GM19397 (cell line): Measurements from ENCODE around the gene ZNF670.

Source experiments
- ATAC-seq: cut with Tn5 transposase; IDR thresholded peaks from one replicate; pipeline ENCODE4 v1.9.1; 2021; ENCODE audit warnings: mild to moderate bottlenecking, moderate library complexity; ENCODE audit not compliant: unreplicated experiment

The ZNF670 gene

GRCh38 chr1:247104965-247105364 is 26.4 kb upstream of the ZNF670 start:
- no peak for ATAC-seq

DNA sequence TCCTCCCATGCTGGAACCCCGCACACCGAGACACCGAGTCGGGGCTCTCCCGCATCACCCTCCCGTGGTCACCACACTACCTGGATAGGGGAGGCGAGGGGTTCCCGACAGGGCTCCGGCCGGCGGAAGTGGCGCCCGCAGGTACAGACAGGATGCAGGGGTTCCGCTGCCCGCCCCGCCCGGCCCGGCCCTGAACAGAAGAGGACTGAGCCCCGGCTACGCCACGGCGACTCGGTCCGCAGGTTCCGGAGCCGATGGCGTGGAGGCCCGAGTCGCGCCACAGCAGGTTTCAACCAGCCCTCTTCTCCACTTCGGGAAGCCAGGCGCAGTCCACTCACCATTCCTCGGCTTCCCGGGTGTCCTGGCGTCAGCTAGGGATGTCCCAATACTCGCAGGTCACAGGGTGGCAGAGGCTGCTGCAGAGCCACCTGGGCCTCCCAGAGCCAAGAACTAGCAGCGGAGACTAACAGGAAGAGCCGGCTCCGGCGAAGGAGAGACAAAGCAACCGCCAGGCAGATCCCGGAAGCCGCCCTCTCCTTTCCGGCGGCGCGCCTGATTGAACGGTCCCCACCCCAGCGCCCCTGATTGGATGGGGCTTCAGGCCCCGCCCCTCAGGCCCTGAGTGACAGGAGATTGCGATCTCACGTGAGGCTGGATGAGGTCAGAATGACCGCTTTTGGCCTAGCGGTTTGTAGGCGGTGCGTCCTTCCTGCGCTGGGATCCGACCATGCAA is 25.4 kb upstream of the ZNF670 start, which contains the start of gene ZNF669:
Gene ZNF669 (minus strand): TSS at position 498 of the 733 bp plus-strand sequence. CDS start 157 bp downstream, at position 341.
- peak; percentile 99 for ATAC-seq

DNA sequence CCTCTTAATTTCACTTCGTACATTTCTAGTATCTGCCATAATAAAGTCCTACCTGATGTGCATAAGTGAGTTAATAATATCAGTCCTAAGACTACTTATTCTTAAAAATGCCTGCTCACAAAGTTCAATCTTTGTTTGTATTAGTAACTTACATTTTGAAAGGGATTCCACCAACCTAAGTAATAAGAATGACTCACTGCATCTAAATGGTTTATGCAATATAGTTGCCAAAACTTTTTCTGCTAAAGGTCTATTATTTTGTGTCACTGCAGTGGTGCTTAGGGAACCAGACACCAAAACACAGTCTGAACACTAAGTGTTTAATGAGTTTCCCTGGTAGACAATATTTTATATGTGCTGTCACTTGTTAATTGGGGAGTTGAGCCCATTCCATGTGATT is 23.8 kb upstream of the ZNF670 start:
- ATAC-seq, result no peak

DNA sequence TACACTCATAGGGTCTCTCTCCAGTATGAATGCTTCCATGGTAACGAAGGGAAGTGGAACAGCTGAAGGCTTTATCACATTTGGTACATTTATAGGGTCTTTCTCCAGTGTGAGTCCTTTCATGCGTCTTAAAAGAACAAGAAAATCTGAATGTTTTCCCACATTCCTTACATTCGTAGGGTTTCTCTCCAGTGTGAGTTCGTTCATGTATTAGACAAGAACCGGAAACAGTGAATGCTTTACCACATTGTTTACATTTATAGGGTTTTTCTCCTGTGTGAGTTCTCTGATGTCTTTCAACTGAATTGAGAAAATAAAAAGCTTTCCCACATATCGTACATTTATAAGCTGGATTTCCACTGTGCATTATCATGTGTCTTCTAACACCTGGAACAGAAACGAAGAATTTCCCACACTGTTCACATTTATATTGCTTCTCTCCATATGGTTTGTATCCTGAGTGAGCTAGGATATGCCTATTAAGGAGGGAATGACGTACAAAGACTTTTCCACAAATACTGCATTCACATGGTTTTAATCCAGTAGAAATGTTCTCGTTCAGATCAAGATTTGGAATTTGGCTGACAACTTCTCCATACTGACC is 22.2 kb upstream of the ZNF670 start:
- no peak for ATAC-seq

DNA sequence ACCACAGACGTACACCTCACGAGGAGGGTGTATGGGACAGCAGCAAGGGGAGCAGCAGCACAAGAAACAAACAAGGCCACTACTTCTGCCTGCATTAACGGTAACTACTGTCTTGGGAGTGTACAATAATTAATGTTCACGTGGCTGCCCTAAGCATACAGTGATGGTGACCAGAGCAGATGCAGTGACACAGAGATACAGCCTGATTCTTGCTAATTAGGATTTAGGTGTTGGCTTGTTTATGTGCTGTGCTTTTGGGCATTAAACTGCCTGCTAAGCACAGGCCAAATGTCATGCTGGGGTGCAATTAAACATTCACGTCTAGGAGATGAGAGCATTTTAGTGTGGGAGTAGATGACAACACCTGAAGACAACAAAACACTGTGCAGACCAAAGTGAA is 18.3 kb upstream of the ZNF670 start:
- no peak for ATAC-seq

- no peak for ATAC-seq
Measured at GRCh38 chr1:247096544-247096943, 17.9 kb upstream of the ZNF670 start.

- ATAC-seq, result no peak
Measured at GRCh38 chr1:247096112-247096511, 17.5 kb upstream of the ZNF670 start.

DNA sequence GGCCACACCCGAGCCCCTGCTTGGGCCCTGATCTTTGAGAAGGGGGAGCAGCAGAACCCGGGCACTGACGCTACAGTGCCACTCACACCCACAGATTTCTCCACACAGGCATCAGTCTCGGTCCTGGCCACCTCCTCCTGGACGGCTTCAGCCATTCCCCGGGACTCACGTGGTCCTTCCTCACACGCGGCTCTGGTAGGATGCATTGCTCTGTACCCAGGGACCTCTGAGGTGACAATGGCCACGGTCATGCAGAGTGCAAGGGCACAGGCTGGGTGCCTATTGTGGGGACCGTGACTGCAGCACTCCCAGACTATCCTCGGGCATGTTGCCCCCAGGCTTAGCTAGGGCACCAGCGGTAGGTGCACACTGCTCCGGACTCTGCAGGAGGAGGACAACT is 11.8 kb upstream of the ZNF670 start:
- no peak for ATAC-seq

GRCh38 chr1:247089616-247090375 is 11.2 kb upstream of the ZNF670 start:
- no peak for ATAC-seq

- no peak for ATAC-seq
Measured at GRCh38 chr1:247088967-247089366, 10.4 kb upstream of the ZNF670 start.

DNA sequence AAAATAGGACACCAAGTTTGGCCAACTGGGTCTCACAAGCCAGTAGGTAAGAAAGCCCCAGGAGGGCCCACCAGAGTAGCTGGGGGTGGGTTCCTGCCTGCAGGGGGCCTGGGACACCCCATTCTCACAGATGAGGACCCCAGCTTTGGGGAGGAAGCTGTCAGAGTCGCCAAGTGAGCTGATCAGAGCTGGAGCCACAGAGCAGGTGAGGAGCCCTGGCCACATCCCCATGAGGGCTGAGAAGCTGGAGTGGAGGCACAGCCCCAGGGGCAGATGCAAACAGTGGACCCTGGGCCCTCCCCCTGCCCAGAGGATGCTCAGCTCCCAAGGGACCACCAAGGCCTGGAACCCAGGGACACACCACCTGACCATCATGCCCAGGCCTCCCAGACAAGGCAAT is 8.6 kb upstream of the ZNF670 start:
- ATAC-seq, result no peak

DNA sequence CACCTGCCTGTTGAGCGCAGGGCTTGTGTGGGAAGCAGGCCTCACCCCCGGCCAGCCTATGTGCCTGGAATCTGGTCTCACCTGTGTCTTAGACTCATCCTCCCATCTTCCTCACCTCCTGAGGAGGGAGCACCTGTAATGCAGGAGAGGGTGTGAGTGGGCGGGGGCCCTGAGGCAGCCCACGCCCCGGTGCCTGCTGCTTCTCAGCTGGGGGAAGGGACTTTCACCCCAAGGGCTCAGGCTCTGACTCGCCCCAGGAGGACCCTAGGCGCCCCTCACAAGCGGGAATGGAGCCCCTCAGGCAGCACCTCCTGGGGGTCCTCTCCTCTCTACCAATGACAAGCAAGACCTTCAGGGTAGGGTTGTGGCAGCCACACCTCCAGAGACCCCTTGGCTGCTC is 6.7 kb upstream of the ZNF670 start:
- no peak for ATAC-seq

- ATAC-seq, result no peak
Measured at GRCh38 chr1:247084771-247085170, 6.2 kb upstream of the ZNF670 start.

DNA sequence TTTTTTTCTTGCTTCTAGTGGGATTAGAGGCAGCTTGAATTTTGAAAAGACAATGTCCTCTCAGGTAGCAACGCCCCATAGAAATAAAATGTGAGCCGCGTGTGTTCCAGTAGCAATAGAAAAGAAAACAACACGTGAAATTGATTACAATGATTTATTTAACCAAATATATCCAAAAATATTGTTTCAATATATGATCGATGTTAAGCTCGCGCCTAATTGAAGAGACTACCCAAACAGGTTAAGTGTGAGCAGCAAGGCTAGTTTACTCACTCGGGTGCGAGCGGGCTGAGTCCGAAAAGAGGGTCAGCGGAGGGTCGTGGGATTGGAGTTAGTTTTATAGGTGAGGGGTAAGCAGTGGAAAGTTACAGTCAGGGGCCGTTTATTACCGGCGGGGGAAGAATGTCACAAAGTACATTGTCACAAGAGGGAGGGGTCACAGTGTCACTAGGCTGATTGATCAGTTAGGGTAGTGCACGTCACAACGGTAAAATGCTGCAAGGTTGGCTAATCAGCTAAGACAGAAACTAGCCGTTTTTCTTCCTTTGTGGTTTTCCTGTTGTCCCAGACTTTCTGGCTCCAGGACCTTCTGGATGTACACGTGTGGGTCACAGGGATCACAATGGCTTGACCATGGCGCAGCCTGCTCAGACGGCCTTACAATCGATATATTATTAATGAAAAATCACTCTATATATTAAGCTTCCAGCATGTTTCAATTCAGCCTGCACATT is 697 bp upstream of the ZNF670 start:
- ATAC-seq, result no peak

DNA sequence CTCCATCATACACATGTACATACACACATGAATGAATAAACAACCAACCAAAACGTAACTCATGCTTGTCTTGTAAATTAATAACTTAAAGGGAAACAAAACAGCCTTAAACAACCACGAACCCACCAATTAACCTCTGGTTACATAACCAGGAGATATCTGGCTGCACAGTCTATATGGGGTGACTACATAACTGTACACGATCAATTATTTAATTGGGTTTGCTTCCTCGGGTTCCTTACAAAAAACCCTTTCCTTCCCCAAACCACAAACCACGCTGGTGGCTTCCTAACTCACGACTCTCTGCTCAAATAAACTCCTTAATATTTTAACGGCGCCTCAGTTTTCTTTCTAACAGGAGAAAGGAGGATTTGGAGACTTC is 744 bp downstream of the ZNF670 start:
- no peak for ATAC-seq

- no peak for ATAC-seq
Measured at GRCh38 chr1:247077213-247077612, 1.4 kb downstream of the ZNF670 start.

DNA sequence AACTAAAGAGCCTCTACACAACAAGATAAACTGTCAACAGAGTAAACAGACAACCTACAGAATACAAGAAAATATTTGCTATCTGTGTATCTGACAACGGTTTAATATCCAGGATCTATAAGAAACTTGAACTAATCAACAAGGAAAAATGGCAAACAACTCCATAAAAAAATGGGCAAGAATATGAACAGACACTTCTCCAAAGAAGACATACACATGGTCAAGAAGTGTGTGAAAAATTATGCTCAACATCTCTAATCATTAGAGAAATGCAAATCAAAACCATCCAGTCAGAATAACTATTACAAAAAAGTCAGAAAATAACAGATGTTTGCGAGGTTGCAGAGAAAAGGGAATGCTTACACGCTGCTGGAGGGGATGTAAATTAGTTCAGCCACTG is 8.0 kb downstream of the ZNF670 start:
- no peak for ATAC-seq

DNA sequence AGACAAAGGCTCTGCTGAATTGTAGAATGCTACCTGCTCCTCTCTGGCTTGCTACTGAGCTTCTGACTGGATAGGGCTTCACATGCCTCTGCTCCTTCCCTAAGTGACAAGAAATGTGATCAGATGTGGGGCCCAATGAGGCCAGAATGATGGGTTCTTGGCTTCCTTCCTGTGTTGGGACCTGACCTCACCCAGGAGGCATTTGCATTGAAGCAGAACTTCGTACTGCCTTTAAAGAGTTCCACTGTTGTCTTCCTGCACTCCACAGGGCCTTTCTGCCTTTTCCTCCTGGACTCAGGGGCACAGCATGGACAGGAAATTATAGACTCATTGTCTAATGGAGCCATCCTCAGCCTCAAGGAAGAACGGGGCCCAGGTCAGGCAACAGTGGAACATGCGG is 14.3 kb downstream of the ZNF670 start:
- no peak for ATAC-seq

DNA sequence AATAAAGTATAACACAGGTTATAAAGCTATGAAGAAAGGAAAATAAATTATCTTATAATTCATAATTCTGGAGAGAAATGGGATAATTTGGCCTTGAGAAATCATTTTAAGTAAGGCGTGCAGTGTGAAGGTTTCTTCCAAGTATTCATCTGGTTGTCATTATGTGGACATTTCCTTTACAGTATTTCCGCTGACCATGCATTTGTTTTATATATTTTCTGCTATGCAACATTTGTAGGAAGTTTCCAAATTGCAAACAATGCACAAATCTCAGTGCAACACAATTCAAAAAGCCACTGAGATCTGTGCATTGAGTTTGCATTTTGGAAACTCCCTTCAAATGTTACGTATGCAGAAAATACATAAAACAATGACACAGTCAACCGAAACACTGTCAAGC is 17.8 kb downstream of the ZNF670 start:
- ATAC-seq, result no peak

- no peak for ATAC-seq
Measured at GRCh38 chr1:247056071-247056470, 22.5 kb downstream of the ZNF670 start.

DNA sequence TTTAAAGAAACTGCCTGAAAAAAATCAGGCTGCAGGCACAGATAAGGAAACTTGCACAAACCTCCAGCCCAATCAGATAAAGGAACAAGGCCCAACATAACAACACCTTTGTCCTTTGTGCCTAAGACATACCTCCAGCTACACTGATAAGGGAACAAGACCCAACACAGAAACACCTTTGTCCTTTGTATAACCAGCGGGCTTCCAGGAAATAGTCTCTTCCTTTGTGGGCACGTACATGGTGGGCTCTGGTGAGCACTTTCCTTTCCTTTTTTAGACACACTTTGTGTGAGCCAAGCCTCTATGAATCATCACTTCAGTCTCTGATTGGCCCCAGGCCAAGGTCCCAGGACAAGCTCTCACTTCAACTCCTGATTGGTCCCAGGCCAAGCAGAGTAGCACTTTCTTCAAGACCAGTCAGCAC is 23.6 kb downstream of the ZNF670 start:
- ATAC-seq, result no peak
